GM13977 (cell line): ENCODE data around the gene GLYATL1.

Source experiments
- DNase-seq: peaks from one replicate; pipeline ENCODE4 v3.0.0; 2012; ENCODE audit warnings: low spot score
- CTCF ChIP-seq: IDR thresholded peaks from 2 replicates; pipeline ENCODE4 v1.5.1; 2012; ENCODE audit warnings: mild to moderate bottlenecking, control low read depth; ENCODE audit not compliant: insufficient read depth; ENCODE audit errors: extremely low read depth, missing control alignments
- in situ Hi-C: fragments of 300-500 bp; cut with MboI; formaldehyde crosslinking; loops from one replicate; pipeline ENCODE4 v1.12.0; 2022; ENCODE audit warnings: low sequenced_read_pairs, low pct_unique_long_range_greater_than_20kb, mixed read lengths, inconsistent platforms; ENCODE audit not compliant: unreplicated experiment

Gene GLYATL1

GRCh38 chr11:58957922-58958321, 18.6 kb downstream of the GLYATL1 start:
- in situ Hi-C loops = no loop called here
- TF ChIP-seq CTCF = no peak
- peak; percentile 50 for DNase-seq

- in situ Hi-C loops = no loop called here
- TF ChIP-seq CTCF = peak; percentile 57
- peak; percentile 59 for DNase-seq
Measured at GRCh38 chr11:58958500-58958899, 19.2 kb downstream of the GLYATL1 start.

- DNase-seq = no peak
- TF ChIP-seq CTCF = no peak
- in situ Hi-C loops = no loop called here
Measured at GRCh38 chr11:58963551-58964104, 24.3 kb downstream of the GLYATL1 start.

- DNase-seq = no peak
- in situ Hi-C loops = no loop called here
- TF ChIP-seq CTCF = no peak
Measured at GRCh38 chr11:58965246-58965985, 26.1 kb downstream of the GLYATL1 start.

GRCh38 chr11:58968251-58968711, 29.0 kb downstream of the GLYATL1 start:
- no peak for TF ChIP-seq CTCF
- DNase-seq = no peak
- in situ Hi-C loops = no loop called here

GRCh38 chr11:58977470-58977869, 38.2 kb downstream of the GLYATL1 start:
- in situ Hi-C loops = no loop called here
- no peak for TF ChIP-seq CTCF

GRCh38 chr11:58979222-58979621, 39.9 kb downstream of the GLYATL1 start:
- DNase-seq = no peak
- no peak for TF ChIP-seq CTCF
- in situ Hi-C loops = no loop called here

More at GRCh38 chr11:58977470-58977869, 38.2 kb downstream of the GLYATL1 start:
- DNase-seq = no peak
